GM19397 (cell line): ENCODE data around the gene SNRPB2.

Experiments used
- ATAC-seq: cut with Tn5 transposase; IDR thresholded peaks from one replicate; pipeline ENCODE4 v1.9.1; 2021; ENCODE audit warnings: mild to moderate bottlenecking, moderate library complexity; ENCODE audit not compliant: unreplicated experiment

Gene SNRPB2

GRCh38 chr20:16729565-16730460 lies at the start of gene SNRPB2:
TSS of gene SNRPB2 (plus strand) at chr20:16730026. CDS start at chr20:16731703, 1,677 bp downstream.
- ATAC-seq, result peak; percentile 98

GRCh38 chr20:16684416-16684815 lies 45.4 kb upstream of the SNRPB2 start:
- ATAC-seq, result no peak

GRCh38 chr20:16689906-16690305 lies 39.9 kb upstream of the SNRPB2 start:
- ATAC-seq, result no peak

GRCh38 chr20:16691381-16691780 lies 38.4 kb upstream of the SNRPB2 start:
- ATAC-seq, result no peak

GRCh38 chr20:16692009-16692408 lies 37.8 kb upstream of the SNRPB2 start:
- ATAC-seq, result no peak

GRCh38 chr20:16692442-16692841 lies 37.4 kb upstream of the SNRPB2 start:
- ATAC-seq, result no peak

- no peak for ATAC-seq
These were observed 36.5 kb upstream of the SNRPB2 start for GRCh38 chr20:16693278-16693677.

GRCh38 chr20:16694161-16694560 lies 35.7 kb upstream of the SNRPB2 start:
- ATAC-seq, result no peak

GRCh38 chr20:16695628-16696027 lies 34.2 kb upstream of the SNRPB2 start:
- no peak for ATAC-seq

DNA sequence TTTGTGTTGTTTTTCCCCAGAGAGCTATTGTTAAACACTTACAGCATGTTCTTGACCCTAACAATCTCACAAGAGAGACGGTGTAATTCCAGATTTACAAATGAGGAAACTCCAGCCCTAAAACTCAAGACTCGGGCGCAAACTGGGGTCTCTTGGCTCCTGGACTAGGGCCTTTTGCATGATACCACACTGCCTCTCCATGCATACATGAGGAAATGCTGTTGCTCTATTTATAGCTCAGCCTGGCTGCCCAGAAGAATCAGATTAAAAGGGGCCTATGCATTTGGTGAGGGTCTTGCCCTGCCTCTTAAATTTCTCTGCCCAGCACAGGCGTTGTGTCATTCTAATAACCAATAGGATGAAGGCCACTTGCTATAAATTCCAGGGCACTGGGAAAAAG lies 30.5 kb upstream of the SNRPB2 start:
- no peak for ATAC-seq

DNA sequence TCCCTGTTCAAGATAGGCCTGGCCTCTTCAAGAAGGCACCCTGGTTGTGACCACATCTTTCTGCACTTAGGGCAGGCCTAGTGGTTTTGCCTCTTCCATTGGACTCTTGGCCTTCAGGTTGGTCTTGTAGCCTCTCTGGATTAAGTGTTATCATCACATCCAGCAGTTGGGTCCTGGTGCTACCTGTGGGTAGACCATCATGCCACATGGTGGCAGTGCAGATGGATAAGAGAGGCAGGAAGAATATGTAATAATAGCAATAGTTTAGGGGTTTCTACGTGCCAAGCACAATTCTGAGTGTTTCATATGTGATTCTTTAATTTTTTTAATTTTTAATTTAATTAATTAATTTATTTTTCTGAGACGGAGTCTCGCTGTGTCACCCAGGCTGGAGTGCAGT lies 28.5 kb upstream of the SNRPB2 start:
- no peak for ATAC-seq

- ATAC-seq, result no peak
These were observed 26.3 kb upstream of the SNRPB2 start for GRCh38 chr20:16703570-16703969.

DNA sequence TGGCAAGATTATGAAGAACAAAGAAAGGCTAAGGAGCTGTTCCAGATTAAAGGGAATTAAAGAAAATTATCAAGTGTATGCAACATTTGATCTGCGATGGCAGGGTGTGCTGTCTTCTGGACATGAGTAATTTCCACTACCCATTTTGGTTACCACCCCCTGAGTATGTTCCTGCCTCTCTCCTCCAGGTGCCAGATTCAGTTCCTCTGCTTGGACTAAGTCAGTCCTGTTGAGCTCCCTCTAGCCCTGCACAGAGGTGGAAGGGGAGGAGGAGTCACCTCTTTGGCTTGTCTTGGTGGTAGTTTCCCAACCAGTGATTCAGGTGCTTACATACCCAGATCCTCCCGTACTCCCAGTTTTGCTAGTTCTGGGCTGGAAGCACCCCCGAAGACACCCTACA lies 22.2 kb upstream of the SNRPB2 start:
- ATAC-seq, result no peak

- no peak for ATAC-seq
These were observed 21.2 kb upstream of the SNRPB2 start for GRCh38 chr20:16708602-16709001.

- ATAC-seq, result peak; percentile 81
These were observed 20.8 kb upstream of the SNRPB2 start for GRCh38 chr20:16709017-16709416.

DNA sequence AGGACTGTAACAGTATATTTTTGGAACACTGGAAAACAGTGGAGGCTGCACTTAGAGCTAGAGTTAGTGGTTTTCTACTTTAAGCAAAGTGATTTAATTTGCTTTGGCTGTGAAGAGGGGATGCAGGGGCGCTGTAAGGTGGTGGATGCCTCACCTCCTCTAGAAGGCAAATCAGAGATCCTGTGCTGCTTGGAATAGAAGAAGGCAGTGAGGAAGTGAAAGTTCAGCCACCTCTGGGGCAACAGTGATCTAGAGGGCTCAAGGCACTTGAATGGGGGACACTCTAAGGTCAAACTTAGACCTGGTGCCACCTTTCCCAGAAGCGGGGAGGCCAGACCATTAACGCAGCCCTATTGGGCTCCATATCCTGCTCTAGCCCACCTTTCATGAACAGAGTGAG lies 19.0 kb upstream of the SNRPB2 start:
- peak; percentile 60 for ATAC-seq

GRCh38 chr20:16711661-16712258 lies 18.1 kb upstream of the SNRPB2 start:
- no peak for ATAC-seq

DNA sequence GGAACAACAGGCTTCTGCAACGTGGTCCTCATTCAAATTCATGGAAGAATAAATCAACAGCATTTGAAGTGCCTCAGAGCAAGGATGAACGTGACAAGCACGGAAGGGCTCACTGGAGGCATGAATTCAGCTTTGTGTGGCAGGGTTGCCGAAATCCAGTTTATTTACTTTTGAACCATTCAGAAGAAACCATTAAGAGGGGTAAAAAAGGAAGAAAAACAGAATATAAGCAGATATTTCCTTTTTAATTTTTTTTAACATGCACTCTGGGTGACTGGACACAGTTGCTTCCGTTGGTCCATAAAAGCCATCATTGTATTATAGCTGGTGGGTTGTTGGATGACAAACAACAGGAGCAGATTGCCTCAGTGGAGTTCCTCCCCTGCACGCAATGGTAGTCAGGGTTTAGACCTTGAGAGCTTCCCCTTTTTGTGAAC lies 17.3 kb upstream of the SNRPB2 start:
- ATAC-seq, result no peak

- ATAC-seq, result no peak
These were observed 16.8 kb upstream of the SNRPB2 start for GRCh38 chr20:16713066-16713465.

- ATAC-seq, result no peak
These were observed 15.6 kb upstream of the SNRPB2 start for GRCh38 chr20:16714242-16714641.

GRCh38 chr20:16714751-16715150 lies 15.1 kb upstream of the SNRPB2 start:
- ATAC-seq, result no peak

- ATAC-seq, result no peak
These were observed 10.4 kb upstream of the SNRPB2 start for GRCh38 chr20:16719421-16719820.
